Activated naive CD4-positive, alpha-beta T cell treated with anti-CD3 and anti-CD28 coated beads, Interleukin-2, amount 50 U/mL, for 24 hours (primary cell): ENCODE results near the gene RGR.

Experiments
- H3K27ac Mint-ChIP-seq: one replicate; pipeline ENCODE4 v1.8.0; 2021; ENCODE audit warnings: mild to moderate bottlenecking, mixed read lengths
- H3K27me3 Mint-ChIP-seq: one replicate; pipeline ENCODE4 v1.8.0; 2021; ENCODE audit warnings: mixed read lengths
- H3K36me3 Mint-ChIP-seq: one replicate; pipeline ENCODE4 v1.8.0; 2021; ENCODE audit warnings: mixed read lengths
- H3K4me1 Mint-ChIP-seq: one replicate; pipeline ENCODE4 v1.8.0; 2021; ENCODE audit warnings: mixed read lengths
- H3K4me3 Mint-ChIP-seq: one replicate; pipeline ENCODE4 v1.8.0; 2021; ENCODE audit warnings: mild to moderate bottlenecking, mixed read lengths
- H3K9me3 Mint-ChIP-seq: one replicate; pipeline ENCODE4 v1.8.0; 2021; ENCODE audit warnings: mixed read lengths

The RGR gene

GRCh38 chr10:84212014-84212413 is 32.8 kb upstream of the RGR start:
- Mint-ChIP-seq H3K27me3 (peaks cover 1% of the 10 kb centered on the region), H3K4me3 (no peak overlapping the region), H3K27ac (no peak overlapping the region), H3K9me3 (no peaks in the 10 kb centered on the region), H3K36me3 (no peaks in the 10 kb centered on the region), H3K4me1 (no peaks in the 10 kb centered on the region)

GRCh38 chr10:84213076-84213475 is 31.8 kb upstream of the RGR start:
- Mint-ChIP-seq H3K4me1 (no peaks in the 10 kb centered on the region), H3K4me3 (no peak overlapping the region), H3K27ac (no peak overlapping the region), H3K27me3 (peaks cover 1% of the 10 kb centered on the region), H3K9me3 (no peaks in the 10 kb centered on the region), H3K36me3 (no peaks in the 10 kb centered on the region)

- peaks cover 1% of the 10 kb centered on the region for H3K27me3 Mint-ChIP-seq
- H3K4me1 Mint-ChIP-seq = no peaks in the 10 kb centered on the region
- no peak overlapping the region for H3K4me3 Mint-ChIP-seq
- H3K9me3 Mint-ChIP-seq = no peaks in the 10 kb centered on the region
- H3K27ac Mint-ChIP-seq = no peak overlapping the region
- H3K36me3 Mint-ChIP-seq = no peaks in the 10 kb centered on the region
Measured at GRCh38 chr10:84214046-84214572, 30.7 kb upstream of the RGR start.

GRCh38 chr10:84214612-84215235 is 30.1 kb upstream of the RGR start:
- Mint-ChIP-seq H3K36me3 (no peaks in the 10 kb centered on the region), H3K27ac (no peak overlapping the region), H3K9me3 (no peaks in the 10 kb centered on the region), H3K27me3 (peaks cover 1% of the 10 kb centered on the region), H3K4me3 (no peak overlapping the region), H3K4me1 (no peaks in the 10 kb centered on the region)

GRCh38 chr10:84216834-84217233 is 28.0 kb upstream of the RGR start:
- Mint-ChIP-seq H3K27me3 (peaks cover 3% of the 10 kb centered on the region), H3K27ac (no peak overlapping the region), H3K36me3 (no peaks in the 10 kb centered on the region), H3K4me1 (no peaks in the 10 kb centered on the region), H3K4me3 (no peak overlapping the region), H3K9me3 (no peaks in the 10 kb centered on the region)

- no peak overlapping the region for H3K4me3 Mint-ChIP-seq
- H3K9me3 Mint-ChIP-seq = no peaks in the 10 kb centered on the region
- no peaks in the 10 kb centered on the region for H3K4me1 Mint-ChIP-seq
- H3K27me3 Mint-ChIP-seq = peaks cover 8% of the 10 kb centered on the region
- no peaks in the 10 kb centered on the region for H3K36me3 Mint-ChIP-seq
- H3K27ac Mint-ChIP-seq = no peak overlapping the region
Measured at GRCh38 chr10:84217746-84218145, 27.1 kb upstream of the RGR start.

- H3K36me3 Mint-ChIP-seq = no peaks in the 10 kb centered on the region
- H3K9me3 Mint-ChIP-seq = no peaks in the 10 kb centered on the region
- H3K4me1 Mint-ChIP-seq = no peaks in the 10 kb centered on the region
- H3K27me3 Mint-ChIP-seq = peaks cover 22% of the 10 kb centered on the region
- H3K27ac Mint-ChIP-seq = no peak overlapping the region
- H3K4me3 Mint-ChIP-seq = no peak overlapping the region
Measured at GRCh38 chr10:84221916-84222315, 22.9 kb upstream of the RGR start.

GRCh38 chr10:84224411-84225028 is 20.3 kb upstream of the RGR start:
- Mint-ChIP-seq H3K4me1 (no peaks in the 10 kb centered on the region), H3K27ac (no peak overlapping the region), H3K36me3 (no peaks in the 10 kb centered on the region), H3K27me3 (peaks cover 24% of the 10 kb centered on the region), H3K4me3 (no peak overlapping the region), H3K9me3 (no peaks in the 10 kb centered on the region)

- Mint-ChIP-seq H3K27me3 (peaks cover 28% of the 10 kb centered on the region), H3K4me1 (no peaks in the 10 kb centered on the region), H3K9me3 (no peaks in the 10 kb centered on the region), H3K27ac (no peak within 1 kb of the TSS), H3K4me3 (no peak within 1 kb of the TSS), H3K36me3 (no peaks in the 10 kb centered on the region)
Measured at GRCh38 chr10:84225427-84226173, 19.3 kb upstream of the RGR start, which contains the start of gene LRIT2. Gene LRIT2, minus strand, starts transcription at chr10:84225544. Its CDS starts 24 bp downstream, at chr10:84225520.

- Mint-ChIP-seq H3K4me3 (no peak overlapping the region), H3K27ac (no peak overlapping the region), H3K27me3 (peaks cover 27% of the 10 kb centered on the region), H3K4me1 (no peaks in the 10 kb centered on the region), H3K36me3 (no peaks in the 10 kb centered on the region), H3K9me3 (no peaks in the 10 kb centered on the region)
Measured at GRCh38 chr10:84226616-84227015, 18.2 kb upstream of the RGR start.

- Mint-ChIP-seq H3K9me3 (no peaks in the 10 kb centered on the region), H3K4me1 (no peaks in the 10 kb centered on the region), H3K4me3 (no peak overlapping the region), H3K27ac (no peak overlapping the region), H3K36me3 (no peaks in the 10 kb centered on the region), H3K27me3 (peaks cover 20% of the 10 kb centered on the region)
Measured at GRCh38 chr10:84227810-84228209, 17.0 kb upstream of the RGR start.

- no peak overlapping the region for H3K27ac Mint-ChIP-seq
- H3K4me3 Mint-ChIP-seq = no peak overlapping the region
- no peaks in the 10 kb centered on the region for H3K9me3 Mint-ChIP-seq
- no peaks in the 10 kb centered on the region for H3K36me3 Mint-ChIP-seq
- H3K27me3 Mint-ChIP-seq = peaks cover 10% of the 10 kb centered on the region
- no peaks in the 10 kb centered on the region for H3K4me1 Mint-ChIP-seq
Measured at GRCh38 chr10:84230359-84230758, 14.5 kb upstream of the RGR start.

GRCh38 chr10:84232376-84232775 is 12.5 kb upstream of the RGR start:
- peaks cover 8% of the 10 kb centered on the region for H3K27me3 Mint-ChIP-seq
- no peaks in the 10 kb centered on the region for H3K4me1 Mint-ChIP-seq
- H3K9me3 Mint-ChIP-seq = no peaks in the 10 kb centered on the region
- H3K4me3 Mint-ChIP-seq = no peak overlapping the region
- no peak overlapping the region for H3K27ac Mint-ChIP-seq
- H3K36me3 Mint-ChIP-seq = no peaks in the 10 kb centered on the region

GRCh38 chr10:84233940-84234339 is 10.9 kb upstream of the RGR start:
- Mint-ChIP-seq H3K9me3 (no peaks in the 10 kb centered on the region), H3K27ac (no peak overlapping the region), H3K4me3 (no peak overlapping the region), H3K4me1 (no peaks in the 10 kb centered on the region), H3K27me3 (peaks cover 8% of the 10 kb centered on the region), H3K36me3 (no peaks in the 10 kb centered on the region)

- Mint-ChIP-seq H3K4me3 (no peak overlapping the region), H3K9me3 (no peaks in the 10 kb centered on the region), H3K36me3 (no peaks in the 10 kb centered on the region), H3K27me3 (peaks cover 8% of the 10 kb centered on the region), H3K4me1 (no peaks in the 10 kb centered on the region), H3K27ac (no peak overlapping the region)
Measured at GRCh38 chr10:84234479-84234878, 10.4 kb upstream of the RGR start.

GRCh38 chr10:84235096-84235495 is 9.8 kb upstream of the RGR start:
- Mint-ChIP-seq H3K27ac (no peak overlapping the region), H3K36me3 (no peaks in the 10 kb centered on the region), H3K4me3 (no peak overlapping the region), H3K4me1 (no peaks in the 10 kb centered on the region), H3K9me3 (no peaks in the 10 kb centered on the region), H3K27me3 (peaks cover 6% of the 10 kb centered on the region)
